COLO829 (cell line): ENCODE measurements around the gene FNDC10.
"Not testable (repeated sequence)": the region's sequence is repeated elsewhere in the genome, so short reads cannot be mapped to it uniquely, and the experiment has no call there.

ENCODE experiments used
- DNase-seq: peaks from one replicate; pipeline ENCODE4 v3.0.0; 2012; ENCODE audit warnings: low spot score

The FNDC10 gene

DNA sequence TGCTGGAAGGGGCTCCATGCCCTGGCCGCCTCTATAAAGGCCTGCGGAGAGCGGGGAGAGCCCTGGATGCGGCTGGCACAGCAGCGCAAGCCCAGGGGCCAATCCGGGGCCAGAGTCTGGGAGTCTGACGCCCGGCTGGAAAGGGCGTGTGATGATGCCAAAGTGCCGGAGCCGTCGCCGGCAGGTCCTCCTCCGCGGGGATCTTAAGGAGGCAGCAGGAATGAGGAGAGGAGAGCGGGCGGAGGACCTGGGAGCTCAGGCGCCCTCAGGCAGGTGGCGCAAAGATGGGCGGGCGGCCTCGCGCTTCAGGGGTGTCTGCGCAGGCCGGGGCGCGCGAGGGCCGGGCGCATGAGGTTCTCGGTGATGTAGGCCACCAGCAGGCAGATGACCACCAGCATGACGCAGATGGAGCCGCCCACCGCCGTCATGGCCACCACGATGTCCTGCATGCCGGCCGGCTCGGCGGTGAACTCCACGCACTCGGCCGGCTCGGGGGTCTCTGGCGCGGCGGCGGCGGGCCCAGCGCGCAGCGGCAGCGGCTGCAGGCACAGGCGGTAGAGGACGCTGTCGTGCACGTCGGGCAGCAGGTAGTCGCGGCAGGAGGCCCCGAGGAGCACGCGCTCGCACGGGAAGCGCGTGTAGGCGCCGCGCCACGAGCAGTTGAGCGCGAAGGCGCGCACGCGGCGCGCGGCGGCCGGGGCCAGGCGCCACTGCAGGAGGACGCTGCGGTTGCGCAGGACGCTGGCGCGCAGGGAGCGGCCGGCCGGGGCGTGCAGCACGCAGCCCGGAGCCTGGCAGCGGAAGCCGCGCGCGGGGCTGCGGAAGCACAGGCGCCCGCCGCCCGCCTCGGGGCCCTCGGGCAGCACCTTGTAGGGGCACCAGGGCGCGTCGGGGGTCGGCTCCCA lies 653 bp downstream of the FNDC10 start:
- no peak for DNase-seq

DNA sequence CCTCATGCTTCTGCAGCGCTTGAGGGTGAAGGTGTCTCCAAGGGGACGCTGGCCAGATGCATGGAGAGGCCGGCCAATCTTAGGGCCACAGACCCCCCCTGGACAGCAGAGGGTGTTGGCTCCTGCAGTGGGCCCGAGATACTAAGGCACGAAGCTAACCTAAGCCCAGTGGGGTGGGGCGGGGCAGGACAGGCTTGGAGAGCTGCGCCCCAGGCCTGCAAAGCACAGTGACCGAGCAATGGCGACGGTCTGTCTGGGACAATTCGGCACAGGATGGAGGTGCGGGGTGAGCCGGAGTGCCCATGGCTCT lies 1.3 kb downstream of the FNDC10 start:
- DNase-seq: no peak

DNA sequence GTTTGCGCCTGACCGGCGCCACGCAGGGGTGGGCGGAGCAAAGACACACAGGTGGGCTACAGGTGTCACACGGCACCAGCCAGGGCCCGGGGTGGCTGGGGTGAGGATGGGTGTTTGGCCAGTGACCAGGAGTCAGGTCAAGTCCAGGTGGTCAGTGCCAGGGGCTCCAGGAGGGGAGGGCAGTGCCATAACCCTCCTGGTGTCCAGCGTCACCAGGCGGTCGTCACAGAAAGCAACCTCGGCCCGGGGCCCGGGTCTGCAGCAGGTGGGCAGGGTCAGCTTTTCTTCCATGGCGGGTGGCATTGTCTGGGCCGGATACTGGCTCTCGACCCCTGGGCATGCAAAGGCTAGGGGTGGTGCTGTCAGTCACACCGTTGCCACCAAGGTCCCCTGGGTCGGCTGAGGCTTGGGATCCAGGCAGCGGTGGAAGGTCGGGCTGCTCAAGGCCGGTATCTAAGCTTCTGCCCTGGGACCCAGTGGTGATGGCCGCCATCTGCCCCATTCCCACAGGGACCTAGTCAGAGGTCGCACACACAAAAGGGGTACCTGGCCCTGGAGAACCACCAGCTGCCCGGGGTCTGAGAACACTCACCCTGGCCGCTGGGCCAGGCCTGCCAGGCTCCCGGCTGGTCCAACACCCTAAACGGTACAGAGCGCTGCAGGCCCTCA lies 1.8 kb downstream of the FNDC10 start:
- no peak for DNase-seq

DNA sequence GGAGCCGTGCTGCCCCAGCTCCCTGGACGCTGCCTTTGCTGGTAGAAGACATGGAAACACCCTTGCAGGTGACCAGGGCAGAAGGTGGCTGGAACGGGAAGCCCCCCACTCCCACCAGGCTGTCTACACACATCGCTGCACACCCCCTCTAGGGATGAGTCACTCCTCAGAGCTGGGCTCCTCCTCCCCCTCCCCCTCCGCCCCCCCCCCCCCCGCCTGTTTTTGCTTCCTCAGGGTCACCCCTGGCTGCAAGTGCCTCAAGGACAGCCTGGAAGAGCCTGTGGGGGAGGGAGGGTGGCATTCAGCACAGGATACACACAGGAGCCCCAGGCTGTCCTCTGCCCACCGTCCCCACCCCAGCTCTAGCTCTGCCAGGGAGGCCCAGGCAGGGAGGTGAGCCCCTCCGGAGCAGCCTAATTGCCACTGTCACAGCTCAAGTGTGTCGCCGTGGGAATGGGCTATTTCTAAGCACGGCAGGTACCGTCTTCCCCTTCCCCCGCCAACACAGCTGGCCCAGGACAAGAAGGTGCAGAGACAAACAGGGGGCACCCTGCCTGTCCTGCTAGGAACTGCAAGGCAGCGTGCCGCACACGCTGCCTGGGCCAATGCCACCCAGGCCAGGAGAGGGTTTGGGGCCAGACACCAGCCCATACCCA lies 2.5 kb downstream of the FNDC10 start:
- DNase-seq: no peak

DNA sequence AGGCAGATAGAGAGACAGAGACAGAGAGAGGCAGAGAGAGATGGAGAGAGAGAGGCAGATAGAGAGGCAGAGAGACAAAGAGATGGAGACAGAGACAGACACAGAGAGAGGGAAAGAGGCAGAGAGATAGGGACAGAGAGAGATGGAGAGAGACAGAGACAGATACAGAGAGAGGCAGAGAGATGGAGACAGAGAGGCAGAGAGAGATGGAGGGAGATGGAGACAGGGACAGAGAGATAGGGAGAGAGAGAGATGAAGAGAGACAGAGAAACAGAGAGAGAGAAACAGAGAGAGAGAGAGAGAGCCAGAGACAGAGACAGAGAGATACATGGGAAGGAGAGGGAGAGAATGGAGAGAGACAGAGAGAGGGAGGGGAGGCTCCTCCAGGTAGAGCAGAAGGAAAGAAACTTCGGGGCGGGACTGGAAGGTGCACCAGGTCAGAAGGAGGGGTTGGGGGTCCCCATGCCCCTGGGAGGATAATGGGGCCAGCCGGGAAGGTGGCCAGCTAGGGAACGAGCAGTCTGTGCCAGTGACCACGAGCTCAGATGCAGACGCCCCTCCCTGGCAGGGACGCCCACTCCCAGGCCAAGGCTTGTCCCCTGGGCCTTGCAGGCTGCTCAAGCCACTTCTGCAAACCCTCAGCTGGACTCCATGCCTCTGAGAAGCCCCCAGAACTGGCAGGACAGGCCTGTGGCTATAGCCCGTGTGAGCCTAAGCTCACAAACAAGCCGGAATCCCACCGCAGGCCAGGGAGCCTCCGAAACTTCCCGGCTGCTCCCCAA lies 3.3 kb downstream of the FNDC10 start:
- DNase-seq: no peak

DNA sequence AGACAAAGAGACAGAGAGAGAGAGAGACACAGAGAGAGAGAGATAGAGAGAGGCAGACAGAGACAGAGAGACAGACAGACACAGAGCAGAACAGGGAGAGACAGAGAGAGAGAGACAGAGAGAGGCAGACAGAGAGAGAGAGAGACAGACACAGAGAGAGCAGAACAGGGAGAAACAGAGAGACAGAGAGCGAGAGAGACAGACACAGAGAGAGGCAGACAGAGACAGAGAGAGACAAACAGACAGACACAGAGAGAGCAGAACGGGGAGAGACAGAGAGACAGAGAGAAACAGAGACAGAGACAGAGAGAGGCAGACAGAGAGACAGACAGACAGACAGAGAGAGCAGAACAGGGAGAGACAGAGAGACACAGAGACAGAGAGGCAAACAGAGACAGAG lies 4.6 kb downstream of the FNDC10 start:
- not testable (repeated sequence) for DNase-seq

DNA sequence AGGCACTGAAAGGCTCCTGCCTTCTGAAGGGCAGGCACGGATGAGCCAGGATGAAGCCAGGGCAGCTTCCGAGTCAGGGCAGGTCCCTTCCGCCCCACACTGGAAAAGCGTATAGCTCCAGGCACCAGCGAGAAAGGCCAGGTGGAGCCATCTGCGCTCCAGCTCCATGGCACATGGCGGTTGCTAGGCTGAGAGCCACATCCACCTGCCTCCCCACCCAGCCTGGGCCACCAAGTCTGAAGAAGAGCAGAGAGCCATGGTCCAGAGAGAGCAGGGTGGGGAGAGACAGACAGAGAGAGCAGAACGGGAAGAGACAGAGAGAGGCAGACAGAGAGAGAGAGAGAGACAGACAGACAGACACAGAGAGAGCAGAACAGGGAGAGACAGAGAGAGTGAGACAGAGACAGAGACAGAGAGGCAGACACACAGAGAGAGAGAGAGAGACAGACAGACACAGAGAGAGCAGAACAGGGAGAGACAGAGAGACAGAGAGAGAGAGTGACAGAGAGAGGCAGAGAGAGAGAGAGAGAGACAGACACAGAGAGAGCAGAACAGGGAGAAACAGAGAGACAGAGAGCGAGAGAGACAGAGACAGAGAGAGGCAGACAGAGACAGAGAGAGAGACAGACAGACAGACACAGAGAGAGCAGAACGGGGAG lies 5.2 kb downstream of the FNDC10 start:
- DNase-seq: no peak

DNA sequence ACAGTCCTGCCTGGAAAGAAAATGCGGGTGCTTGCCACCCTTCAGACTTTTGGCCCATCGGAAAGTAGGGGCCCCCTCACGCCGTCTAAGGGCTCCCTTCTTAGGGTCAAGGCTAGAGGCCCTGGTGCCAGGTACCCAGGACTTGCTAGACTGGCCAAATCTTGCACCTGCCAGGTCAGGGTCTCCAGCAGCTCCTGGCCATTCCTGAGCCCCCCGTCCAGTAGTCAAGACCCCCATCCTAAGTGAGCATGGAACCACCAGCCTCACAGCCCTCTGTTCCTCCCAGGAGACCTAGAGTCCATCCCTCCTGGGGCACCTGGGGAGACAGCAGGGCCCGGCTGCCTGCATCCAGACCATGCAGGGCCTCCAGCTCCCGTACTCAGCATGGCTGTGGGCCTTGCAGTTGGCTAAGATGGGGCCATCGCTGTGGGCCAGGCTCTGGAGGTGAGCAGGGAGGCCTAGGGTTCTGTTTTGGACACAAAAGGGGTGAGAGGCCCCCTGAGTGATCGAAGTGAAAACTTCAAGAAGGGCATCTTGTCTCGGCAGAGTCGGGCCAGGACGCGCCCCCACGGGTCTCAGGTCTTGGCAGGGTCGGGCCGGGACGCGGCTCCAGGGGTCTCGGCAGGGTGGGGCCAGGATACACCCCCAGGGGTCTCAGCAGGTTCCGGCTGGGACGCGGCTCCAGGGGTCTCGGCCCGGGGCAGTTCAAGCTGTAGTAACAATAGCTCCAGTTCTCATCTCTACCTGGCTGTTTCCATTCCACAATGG lies 5.9 kb downstream of the FNDC10 start:
- no peak for DNase-seq

DNA sequence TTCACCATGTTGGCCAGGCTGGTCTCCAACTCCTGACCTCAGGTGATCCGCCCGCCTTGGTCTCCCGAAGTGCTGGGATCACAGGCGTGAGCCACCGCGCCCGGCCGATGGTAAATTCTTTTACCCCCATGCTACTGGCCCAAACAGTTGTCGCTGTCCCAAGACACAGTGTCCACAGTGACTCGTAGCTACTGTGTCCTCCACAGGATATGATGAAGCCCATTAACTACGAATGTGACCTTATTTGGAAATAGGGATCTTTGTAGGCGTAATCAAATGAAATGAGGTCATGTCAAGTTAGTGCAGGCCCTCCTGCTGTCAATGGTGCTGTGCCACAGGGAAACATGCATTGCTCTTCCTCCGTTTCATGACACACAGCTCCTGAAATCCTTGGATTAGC lies 8.5 kb downstream of the FNDC10 start:
- DNase-seq: no peak

DNA sequence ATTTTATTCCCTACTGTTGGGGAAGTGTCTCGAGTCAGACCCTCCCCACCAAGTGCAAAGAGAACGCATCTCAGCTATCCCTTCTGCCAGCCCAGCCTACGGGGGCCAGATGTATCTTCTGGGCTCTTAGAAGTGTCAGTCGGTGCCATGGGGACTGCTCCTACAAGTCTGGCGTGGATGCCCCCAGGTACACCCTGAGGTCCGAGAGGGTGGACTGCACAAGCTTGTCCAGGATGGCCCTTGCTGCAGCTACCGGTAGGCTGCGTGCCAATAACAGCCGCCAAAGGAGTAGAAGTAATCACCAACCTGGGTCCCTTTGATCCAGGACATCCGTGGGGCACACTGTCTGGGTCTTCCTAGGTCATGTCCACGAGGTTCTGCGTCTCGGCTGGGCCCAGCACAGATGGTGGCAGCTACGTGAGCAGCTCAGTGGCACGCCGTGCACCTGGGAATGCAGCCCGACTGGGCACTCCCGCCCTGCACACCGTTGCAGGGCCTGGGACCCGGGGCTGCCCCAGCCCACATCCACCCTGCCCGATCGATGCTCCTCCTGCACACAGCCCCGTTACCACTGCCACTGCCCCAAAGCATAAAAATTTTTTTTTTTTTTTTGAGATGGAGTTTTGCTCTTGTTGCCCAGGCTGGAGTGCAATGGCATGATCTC lies 16.5 kb downstream of the FNDC10 start:
- DNase-seq: no peak

DNA sequence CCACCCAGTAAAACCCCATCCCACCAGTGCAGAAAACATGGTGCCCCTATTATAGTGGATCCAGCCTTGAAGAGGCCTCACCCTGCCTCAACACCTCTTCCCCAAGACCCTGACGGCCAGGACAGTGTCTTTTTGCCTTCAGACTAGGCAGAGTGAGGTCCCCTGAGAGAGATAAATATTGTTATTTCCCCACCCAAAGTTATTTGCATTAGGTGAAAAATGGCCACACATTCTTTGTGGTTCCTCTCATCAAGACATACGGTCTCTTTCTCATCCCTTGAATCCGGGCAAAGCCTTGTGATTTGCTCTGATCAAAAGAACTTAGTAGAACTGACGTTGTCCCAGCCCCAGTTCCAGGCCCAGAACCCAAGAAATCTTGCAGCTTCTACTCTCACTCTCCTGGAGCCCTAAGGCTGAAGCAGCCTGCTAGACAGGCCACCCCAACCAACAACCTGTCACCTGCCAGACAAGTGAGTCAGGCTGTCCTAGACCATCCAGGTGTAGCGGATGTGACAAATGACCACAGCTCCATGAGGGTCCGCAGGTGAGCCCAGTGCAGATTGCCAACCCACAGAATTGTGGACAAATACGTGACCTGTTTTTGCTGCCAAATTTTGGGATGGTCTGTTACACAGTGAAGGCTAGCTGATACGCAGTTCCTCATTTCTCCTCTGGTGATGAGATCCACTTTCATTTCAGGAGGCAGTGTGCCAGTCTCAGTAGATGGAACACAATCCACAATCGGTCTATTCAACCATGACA lies 17.2 kb downstream of the FNDC10 start:
- DNase-seq: no peak

DNA sequence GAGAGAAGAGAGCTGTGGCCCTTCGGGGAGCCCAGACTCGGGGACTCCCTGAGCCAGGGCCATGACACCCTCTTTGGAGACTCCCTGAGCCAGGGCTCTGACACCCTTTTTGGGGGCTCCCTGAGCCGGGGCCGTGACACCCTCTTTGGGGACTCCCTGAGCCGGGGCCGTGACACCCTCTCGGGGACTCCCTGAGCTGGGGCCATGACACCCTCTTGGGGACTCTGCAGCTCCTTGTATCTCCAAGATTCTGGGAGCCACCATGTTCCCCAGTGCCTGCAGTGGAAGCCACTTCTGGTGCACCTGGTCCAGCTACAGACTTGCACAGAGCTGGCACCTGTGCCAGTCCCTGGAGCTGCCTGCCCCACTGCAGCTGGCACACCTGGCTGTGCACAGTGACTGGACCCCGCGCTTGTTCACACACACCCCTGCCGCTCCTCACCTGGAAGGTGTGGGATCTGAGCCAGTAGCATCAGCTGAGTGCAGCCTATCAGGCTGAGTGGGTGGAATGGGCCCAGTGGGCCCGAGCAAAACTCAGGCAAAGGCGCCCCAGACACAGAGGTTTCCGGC lies 21.5 kb downstream of the FNDC10 start:
- no peak for DNase-seq

DNA sequence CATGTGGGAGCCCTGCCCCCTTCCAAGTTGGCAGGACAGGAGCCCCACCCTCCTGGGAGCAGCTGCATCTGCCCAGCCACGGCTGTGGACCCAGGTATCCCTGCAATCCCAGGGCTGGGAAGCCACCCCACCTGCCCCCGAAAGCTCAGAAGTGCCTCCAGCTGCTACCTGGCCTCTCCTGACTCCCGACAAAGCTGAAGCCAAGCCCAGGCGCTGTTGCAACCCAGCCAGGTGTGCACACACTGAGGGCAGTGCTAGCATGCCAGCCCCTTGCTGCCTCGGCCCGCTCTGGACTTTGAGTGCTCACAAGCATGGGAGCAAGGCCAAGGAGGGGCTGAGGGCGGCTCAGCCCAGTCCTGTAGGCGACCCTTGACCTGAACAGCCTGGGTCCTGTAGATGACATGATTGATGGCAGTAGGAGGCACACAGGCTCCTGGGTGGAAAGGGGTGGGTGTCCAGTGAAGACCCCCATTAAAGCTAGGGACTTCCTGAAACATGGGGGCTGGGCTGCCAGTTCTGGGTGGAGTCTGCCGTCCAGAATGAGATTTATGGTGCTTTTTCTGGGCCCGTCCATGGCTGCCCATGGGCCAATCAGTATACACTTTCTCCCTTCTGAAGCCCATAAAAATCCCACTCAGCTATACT lies 22.4 kb downstream of the FNDC10 start:
- no peak for DNase-seq

DNA sequence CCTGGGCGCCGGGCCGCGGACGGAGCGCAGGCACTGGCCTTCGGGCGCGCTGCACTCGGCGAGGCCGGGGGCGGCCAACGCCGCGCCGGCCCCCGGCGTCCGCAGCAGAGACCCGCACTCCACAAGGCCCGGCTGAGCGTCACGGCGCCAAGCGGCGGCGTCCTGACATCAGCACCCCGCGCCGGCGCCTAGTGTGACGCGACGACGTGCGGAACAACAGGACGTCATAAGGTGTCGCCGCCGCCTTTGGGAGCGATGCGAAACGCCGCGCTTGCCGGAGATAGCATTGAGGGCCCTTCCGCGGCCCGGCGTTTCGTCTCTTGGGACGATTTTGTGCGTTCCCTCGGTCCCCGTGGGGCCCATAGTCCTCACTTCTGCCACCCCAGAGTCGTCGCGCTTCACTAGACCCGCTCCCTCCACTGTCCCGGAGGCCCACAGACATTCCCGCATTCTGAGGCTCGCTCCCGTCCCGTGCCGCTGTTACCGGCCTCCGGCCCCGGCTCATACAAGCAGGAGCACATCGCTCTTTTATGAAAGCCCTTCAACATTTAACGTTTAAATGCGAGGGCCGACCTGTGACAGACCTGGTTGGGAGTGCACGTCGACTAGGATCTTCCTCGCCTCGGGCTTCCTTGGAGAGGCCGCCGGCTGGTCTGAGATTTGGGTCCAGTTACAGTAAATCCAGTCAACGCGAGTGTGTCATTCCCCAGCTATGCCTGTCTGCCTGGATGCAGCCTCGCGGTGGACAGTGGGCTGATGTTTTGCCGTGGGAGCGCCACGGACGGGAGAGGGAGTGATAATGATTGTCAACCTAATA lies 25.0 kb downstream of the FNDC10 start, which contains the start of gene SSU72:
Gene SSU72 (minus strand): TSS at position 143 of the 817 bp plus-strand sequence. CDS start 306 bp downstream, outside the sequence.
- peak; percentile 89 for DNase-seq

DNA sequence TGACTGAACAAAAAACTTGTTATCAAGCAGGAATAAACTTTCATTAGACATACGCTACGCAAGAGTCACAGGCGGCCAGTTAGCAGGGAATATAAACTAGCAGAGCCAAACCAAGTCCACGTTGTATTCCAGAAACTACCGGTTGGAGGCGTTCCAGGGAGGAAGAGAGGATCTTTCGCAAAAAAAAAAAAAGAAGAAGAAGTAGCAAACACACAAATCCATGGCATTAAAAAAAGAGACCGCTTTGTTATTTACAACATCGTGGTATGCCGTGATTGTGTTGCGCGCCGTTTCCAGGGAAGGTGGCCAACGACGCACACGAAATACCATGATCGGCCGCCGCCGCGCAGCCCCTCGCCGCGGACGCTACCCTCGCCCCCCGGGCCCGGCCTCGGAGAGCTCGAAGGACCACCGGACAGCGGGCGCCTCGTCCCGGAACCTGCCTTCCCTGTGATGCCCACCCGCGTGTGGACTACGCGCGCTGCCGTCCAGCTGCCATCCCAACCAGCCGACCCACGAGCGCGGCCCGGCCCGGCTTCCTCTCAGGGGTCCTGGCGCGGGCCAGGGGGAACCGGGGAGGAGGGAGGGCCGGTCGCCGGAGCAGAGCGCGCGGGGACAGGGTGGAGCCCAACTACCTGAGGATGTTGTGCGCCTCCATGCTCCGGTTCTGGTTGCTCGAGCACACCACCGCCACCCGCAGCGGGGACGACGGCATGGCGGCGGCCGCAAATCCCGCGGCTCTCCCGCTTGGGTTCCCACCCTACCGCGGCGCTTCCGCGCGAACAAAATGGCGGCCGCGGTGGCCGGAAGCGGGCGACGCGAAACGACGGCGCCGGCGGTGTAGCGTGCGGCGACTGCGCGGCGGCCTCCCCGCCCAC lies 25.9 kb downstream of the FNDC10 start:
- peak; percentile 46 for DNase-seq

DNA sequence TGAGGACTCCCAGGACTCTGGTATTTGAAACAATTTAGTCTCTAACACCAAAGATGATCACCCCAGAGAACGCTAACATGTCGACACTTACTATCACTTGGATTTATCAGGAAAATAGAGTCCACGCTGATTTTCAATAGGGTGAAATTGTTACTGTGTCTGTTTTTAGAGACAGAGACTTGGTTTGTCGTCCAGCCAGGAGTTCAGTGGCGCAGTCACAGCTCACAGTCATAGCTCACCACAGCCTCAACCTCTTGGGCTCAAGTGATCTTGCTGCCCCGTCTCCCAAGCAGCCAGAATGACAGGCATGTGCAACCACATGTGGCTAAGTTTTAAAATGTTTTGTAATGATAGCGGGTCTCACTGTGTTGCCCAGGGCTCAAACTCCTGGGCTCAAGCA lies 30.6 kb downstream of the FNDC10 start:
- DNase-seq: no peak

DNA sequence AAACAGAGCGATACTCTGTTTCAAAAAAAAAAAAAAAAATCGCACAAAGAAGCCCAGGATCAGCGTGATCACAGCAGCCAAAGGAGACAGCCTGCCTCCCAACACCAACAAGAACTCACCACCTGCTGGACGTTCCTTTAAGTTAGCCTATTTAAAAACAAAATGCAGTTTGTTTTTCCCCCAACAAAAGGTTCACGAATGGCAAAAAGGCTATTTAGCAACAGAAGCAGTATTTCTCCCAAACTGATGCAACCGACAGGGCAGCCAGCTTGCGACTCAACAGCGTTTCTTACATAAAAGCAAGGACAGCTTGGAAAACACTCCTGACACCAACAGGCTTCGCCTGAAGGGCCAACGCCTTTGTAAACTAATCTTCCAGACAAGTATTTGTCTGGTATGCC lies 32.0 kb downstream of the FNDC10 start:
- peak; percentile 44 for DNase-seq
